Progenitor cell of endocrine pancreas (in vitro differentiated cells): ENCODE data around the gene CHD5. TPM values are rescaled to one million over a fixed set of nuclear protein-coding genes. Genes with fewer than 3 reads are reported as not detected.

Experiments
- DNase-seq: peaks from one replicate; pipeline ENCODE4 v3.0.0; 2021; ENCODE audit warnings: low spot score; ENCODE audit not compliant: unreplicated experiment
- H3K27ac Mint-ChIP-seq: 2 replicates; pipeline ENCODE4 v1.8.0; 2021; ENCODE audit warnings: mild to moderate bottlenecking, moderate library complexity, mixed read lengths
- H3K27me3 Mint-ChIP-seq: 2 replicates; pipeline ENCODE4 v1.8.0; 2021; ENCODE audit warnings: mixed read lengths
- H3K36me3 Mint-ChIP-seq: 2 replicates; pipeline ENCODE4 v1.8.0; 2022; ENCODE audit warnings: mixed read lengths; ENCODE audit not compliant: insufficient read depth
- H3K4me1 Mint-ChIP-seq: 2 replicates; pipeline ENCODE4 v1.8.0; 2021; ENCODE audit warnings: low read depth, mixed read lengths
- H3K4me3 Mint-ChIP-seq: 2 replicates; pipeline ENCODE4 v1.8.0; 2021; ENCODE audit warnings: low read depth, mild to moderate bottlenecking, moderate library complexity, mixed read lengths
- H3K9me3 Mint-ChIP-seq: 2 replicates; pipeline ENCODE4 v1.8.0; 2021; ENCODE audit warnings: low read depth, mixed read lengths
- CTCF ChIP-seq: fragments of 200-600 bp; sonication (generic); IDR thresholded peaks from one replicate; pipeline ENCODE4 v1.5.0; 2021; ENCODE audit warnings: antibody characterized with exemption, mild to moderate bottlenecking; ENCODE audit not compliant: unreplicated experiment
- total RNA-seq: library from RNA; stranded (reverse); gene quantifications from 2 replicates; pipeline ENCODE4 v1.2.1, GENCODE V29; 2021

The CHD5 gene
- total RNA-seq, 1 donor from 2014 or later, result 0.77 TPM

GRCh38 chr1:6144647-6145395, 35.3 kb downstream of the CHD5 start:
- H3K27ac Mint-ChIP-seq, result no peak overlapping the region
- H3K36me3 Mint-ChIP-seq, result no peaks in the 10 kb centered on the region
- H3K9me3 Mint-ChIP-seq, result no peaks in the 10 kb centered on the region
- H3K4me3 Mint-ChIP-seq, result no peak overlapping the region
- no peak for TF ChIP-seq CTCF
- H3K4me1 Mint-ChIP-seq, result peaks cover 1% of the 10 kb centered on the region
- no peak for DNase-seq
- H3K27me3 Mint-ChIP-seq, result peaks cover 31% of the 10 kb centered on the region

- H3K27ac Mint-ChIP-seq, result no peak overlapping the region
Measured at GRCh38 chr1:6144175-6144574, 35.9 kb downstream of the CHD5 start.

GRCh38 chr1:6143395-6143794, 36.7 kb downstream of the CHD5 start:
- DNase-seq, result no peak
- Mint-ChIP-seq H3K27ac (no peak overlapping the region), H3K4me3 (no peak overlapping the region), H3K27me3 (peaks cover 34% of the 10 kb centered on the region), H3K9me3 (no peaks in the 10 kb centered on the region), H3K36me3 (no peaks in the 10 kb centered on the region), H3K4me1 (peaks cover 1% of the 10 kb centered on the region)
- TF ChIP-seq CTCF, result no peak

More at GRCh38 chr1:6144175-6144574, 35.9 kb downstream of the CHD5 start:
- Mint-ChIP-seq H3K9me3 (no peaks in the 10 kb centered on the region), H3K27me3 (peaks cover 31% of the 10 kb centered on the region), H3K4me3 (no peak overlapping the region), H3K4me1 (peaks cover 1% of the 10 kb centered on the region), H3K36me3 (no peaks in the 10 kb centered on the region)
- no peak for TF ChIP-seq CTCF
- no peak for DNase-seq

- DNase-seq, result no peak
- Mint-ChIP-seq H3K36me3 (no peaks in the 10 kb centered on the region), H3K9me3 (no peaks in the 10 kb centered on the region), H3K4me1 (peaks cover 1% of the 10 kb centered on the region), H3K4me3 (no peak overlapping the region), H3K27ac (no peak overlapping the region), H3K27me3 (peaks cover 29% of the 10 kb centered on the region)
- no peak for TF ChIP-seq CTCF
Measured at GRCh38 chr1:6142734-6143133, 37.4 kb downstream of the CHD5 start.

- no peak overlapping the region for H3K4me3 Mint-ChIP-seq
- no peak overlapping the region for H3K27ac Mint-ChIP-seq
- DNase-seq, result no peak
- no peak for TF ChIP-seq CTCF
- no peaks in the 10 kb centered on the region for H3K36me3 Mint-ChIP-seq
- peaks cover 1% of the 10 kb centered on the region for H3K4me1 Mint-ChIP-seq
- H3K9me3 Mint-ChIP-seq, result no peaks in the 10 kb centered on the region
- peaks cover 23% of the 10 kb centered on the region for H3K27me3 Mint-ChIP-seq
Measured at GRCh38 chr1:6142036-6142621, 38.0 kb downstream of the CHD5 start.
